OCI-LY3 (cell line): ENCODE data around the gene CISH.

ENCODE experiments used
- EZH2phosphoT487 ChIP-seq: fragments of 200-600 bp; shearing (Covaris generic); IDR thresholded peaks from 2 replicates; pipeline ENCODE4 v1.6.1; 2018; ENCODE audit warnings: antibody characterized with exemption, mixed run types, low read depth
- TF ChIP-seq, protein P1 (sequence below): fragments of 200-600, 300-600 bp; sonication (generic); IDR thresholded peaks from 2 replicates; pipeline ENCODE4 v1.5.1; 2014; ENCODE audit warnings: antibody characterized with exemption, low read length, low read depth

DNA sequence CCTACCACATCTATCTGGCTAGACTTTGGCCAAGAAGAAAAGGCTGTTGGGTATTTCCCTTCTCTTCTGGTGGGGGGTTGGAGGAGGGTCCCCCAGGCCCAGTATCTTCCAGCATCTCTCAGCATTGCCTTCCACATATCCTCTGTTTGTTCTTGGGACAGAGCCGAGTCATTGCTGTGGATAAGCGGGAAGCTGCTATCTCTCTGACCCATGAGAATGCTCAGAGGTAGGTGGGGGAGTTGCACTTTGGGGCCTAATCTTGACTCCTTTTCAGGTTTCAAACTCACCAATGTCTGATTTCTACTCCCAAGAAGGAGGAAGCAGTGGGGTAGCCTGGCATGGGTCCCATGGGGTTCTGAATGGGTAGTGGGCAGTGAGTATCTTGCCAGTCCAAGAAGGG lies 34.2 kb downstream of the CISH start:
- TF ChIP-seq, protein P1, sequence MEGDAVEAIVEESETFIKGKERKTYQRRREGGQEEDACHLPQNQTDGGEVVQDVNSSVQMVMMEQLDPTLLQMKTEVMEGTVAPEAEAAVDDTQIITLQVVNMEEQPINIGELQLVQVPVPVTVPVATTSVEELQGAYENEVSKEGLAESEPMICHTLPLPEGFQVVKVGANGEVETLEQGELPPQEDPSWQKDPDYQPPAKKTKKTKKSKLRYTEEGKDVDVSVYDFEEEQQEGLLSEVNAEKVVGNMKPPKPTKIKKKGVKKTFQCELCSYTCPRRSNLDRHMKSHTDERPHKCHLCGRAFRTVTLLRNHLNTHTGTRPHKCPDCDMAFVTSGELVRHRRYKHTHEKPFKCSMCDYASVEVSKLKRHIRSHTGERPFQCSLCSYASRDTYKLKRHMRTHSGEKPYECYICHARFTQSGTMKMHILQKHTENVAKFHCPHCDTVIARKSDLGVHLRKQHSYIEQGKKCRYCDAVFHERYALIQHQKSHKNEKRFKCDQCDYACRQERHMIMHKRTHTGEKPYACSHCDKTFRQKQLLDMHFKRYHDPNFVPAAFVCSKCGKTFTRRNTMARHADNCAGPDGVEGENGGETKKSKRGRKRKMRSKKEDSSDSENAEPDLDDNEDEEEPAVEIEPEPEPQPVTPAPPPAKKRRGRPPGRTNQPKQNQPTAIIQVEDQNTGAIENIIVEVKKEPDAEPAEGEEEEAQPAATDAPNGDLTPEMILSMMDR, result no peak
- no peak for TF ChIP-seq EZH2phosphoT487
